HPDE6-E6E7 (cell line): ENCODE measurements around the gene PAH.

Experiments
- DNase-seq: peaks from one replicate; pipeline ENCODE4 v3.0.0; 2011; ENCODE audit warnings: missing footprints; ENCODE audit errors: extremely low spot score

PAH gene

GRCh38 chr12:102821149-102821548 lies 95.9 kb downstream of the PAH start:
- no peak for DNase-seq

- DNase-seq, result no peak
Observed at GRCh38 chr12:102816816-102817434, 100.1 kb downstream of the PAH start.

- DNase-seq, result no peak
Observed at GRCh38 chr12:102814691-102815367, 102.2 kb downstream of the PAH start.

GRCh38 chr12:102812344-102812743 lies 104.7 kb downstream of the PAH start:
- no peak for DNase-seq

GRCh38 chr12:102811110-102811737 lies 105.8 kb downstream of the PAH start:
- DNase-seq, result no peak

GRCh38 chr12:102808412-102808811 lies 108.6 kb downstream of the PAH start:
- DNase-seq, result no peak

GRCh38 chr12:102806592-102806991 lies 110.5 kb downstream of the PAH start:
- DNase-seq, result no peak

- no peak for DNase-seq
Observed at GRCh38 chr12:102806110-102806509, 110.9 kb downstream of the PAH start.

- no peak for DNase-seq
Observed at GRCh38 chr12:102800565-102800964, 116.5 kb downstream of the PAH start.

GRCh38 chr12:102799229-102799628 lies 117.8 kb downstream of the PAH start:
- DNase-seq, result no peak

- DNase-seq, result no peak
Observed at GRCh38 chr12:102797528-102797927, 119.5 kb downstream of the PAH start.

GRCh38 chr12:102793921-102794320 lies 123.1 kb downstream of the PAH start:
- no peak for DNase-seq
